HG03469 (cell line): ENCODE data around the gene FBXO11.

Experiments
- ATAC-seq: cut with Tn5 transposase; IDR thresholded peaks from one replicate; pipeline ENCODE4 v1.9.1; 2021; ENCODE audit warnings: mild to moderate bottlenecking, moderate library complexity, moderate number of reproducible peaks; ENCODE audit not compliant: unreplicated experiment

The FBXO11 gene

DNA sequence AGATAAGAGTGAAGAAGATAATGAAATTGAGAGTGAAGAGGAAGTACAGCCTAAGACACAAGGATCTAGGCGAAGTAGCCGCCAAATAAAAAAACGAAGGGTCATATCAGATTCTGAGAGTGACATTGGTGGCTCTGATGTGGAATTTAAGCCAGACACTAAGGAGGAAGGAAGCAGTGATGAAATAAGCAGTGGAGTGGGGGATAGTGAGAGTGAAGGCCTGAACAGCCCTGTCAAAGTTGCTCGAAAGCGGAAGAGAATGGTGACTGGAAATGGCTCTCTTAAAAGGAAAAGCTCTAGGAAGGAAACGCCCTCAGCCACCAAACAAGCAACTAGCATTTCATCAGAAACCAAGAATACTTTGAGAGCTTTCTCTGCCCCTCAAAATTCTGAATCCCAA lies 107.7 kb downstream of the FBXO11 start:
- ATAC-seq, result no peak

DNA sequence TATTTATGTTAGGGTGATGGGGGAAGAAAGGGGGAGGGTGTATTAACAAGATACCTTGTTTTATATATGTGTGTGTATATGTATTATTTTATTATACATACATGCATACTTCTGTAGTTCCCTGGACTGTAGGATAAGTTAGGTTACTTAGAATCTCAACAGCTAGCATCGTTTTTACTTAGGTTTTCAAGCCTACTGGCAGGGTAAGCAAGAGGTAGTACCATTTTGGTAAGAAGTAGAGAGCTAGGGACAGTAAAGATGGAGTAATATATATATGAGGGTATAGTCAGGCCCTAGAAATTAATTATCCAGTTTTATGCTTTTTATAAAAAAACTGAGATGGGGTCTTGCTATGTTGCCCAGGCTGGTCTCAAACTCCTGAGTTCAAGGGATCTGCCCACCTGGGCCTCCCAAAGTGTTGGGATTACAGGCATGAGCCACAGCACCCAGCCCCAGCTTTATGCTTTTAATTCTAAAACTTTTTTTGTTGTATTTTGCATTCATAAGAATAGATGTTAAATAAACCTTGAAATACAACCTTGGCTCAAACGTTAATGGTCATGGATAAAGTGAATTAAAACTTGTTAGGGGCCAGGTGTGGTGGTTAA lies 110.1 kb downstream of the FBXO11 start:
- ATAC-seq, result no peak

DNA sequence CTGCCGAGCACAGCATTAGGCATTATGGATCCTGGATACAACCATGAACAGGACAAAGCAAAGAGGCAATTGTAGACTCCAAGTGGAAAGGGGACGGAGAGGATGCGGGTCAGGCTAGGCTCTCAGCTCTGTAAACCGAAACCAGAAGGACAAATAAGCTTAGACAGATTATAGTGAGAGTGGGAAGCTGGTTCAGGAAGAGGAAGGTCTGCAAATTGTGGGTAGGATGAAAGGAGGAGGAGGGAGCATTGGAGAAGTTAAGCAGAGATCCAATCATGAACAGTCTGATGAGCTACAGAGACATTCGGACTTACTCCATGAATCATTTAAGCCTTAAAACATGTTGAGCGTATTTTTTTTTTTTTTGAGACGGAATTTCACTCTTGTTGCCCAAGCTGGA lies 120.3 kb downstream of the FBXO11 start:
- ATAC-seq, result no peak

DNA sequence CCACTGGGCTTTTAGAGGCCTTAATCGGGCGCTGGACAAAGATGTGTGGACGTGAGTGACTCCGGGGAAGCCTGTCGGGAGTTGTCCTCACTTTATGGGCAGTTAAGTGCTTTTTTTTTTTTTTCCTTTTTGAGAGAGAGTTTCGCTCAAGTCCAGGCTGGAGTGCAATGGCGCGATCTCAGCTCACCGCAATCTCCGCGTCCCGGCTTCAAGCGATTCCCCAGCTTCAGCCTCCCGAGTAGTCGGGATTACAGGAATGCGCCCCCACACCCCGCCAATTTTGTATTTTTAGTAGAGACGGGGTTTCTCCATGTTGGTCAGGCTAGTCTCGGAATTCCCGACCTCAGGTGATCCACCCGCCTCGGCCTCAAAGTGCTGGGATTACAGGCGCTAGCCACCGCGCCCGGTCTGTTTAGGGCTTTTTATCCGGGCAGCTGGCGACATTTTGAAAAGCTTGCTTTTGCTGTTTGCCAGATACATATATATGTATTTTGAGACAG lies 121.9 kb downstream of the FBXO11 start:
- ATAC-seq, result no peak

DNA sequence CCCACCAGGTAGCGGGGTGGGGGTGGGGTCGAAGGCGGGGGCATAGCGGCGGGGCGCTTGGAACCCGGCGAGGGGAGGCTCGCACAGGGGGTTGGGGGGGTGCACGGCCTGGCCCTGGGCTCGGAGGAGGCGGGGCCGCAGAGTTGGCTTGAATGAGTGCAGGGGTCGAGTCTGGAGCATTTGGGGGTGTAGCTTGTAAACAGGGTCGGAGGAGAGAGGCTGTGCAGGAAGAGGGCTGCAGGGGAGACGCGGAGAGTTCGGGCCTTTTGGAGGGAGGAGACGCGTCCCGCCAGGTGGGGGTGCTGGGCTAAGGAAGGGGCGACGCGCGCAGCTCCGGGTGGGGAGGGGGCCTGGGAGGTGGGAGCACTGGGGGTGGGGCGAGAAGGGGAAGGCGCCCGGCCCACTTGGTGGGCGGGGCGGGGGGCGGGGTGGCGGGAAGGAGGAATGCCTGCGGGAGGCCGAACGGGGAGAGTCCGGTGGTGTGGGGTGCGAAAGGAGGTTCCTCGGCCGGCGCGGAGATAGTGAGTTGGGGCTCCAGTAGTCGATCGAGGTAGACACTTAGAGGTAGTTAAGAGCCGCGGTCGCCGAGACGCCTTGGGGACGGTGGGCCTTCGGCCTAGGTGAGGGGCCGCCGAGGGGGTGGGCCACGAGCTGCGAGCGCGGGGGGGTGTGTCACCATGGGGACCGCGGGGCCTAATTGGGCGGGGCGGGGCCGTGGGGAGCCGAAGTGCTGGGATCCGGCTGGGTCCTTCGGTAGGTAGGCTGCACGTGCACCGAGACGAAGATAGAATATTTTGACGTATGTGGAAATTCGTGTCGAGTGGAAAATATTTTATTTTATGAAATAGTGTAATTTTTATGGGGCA lies 122.6 kb downstream of the FBXO11 start:
- ATAC-seq, result peak; percentile 7

DNA sequence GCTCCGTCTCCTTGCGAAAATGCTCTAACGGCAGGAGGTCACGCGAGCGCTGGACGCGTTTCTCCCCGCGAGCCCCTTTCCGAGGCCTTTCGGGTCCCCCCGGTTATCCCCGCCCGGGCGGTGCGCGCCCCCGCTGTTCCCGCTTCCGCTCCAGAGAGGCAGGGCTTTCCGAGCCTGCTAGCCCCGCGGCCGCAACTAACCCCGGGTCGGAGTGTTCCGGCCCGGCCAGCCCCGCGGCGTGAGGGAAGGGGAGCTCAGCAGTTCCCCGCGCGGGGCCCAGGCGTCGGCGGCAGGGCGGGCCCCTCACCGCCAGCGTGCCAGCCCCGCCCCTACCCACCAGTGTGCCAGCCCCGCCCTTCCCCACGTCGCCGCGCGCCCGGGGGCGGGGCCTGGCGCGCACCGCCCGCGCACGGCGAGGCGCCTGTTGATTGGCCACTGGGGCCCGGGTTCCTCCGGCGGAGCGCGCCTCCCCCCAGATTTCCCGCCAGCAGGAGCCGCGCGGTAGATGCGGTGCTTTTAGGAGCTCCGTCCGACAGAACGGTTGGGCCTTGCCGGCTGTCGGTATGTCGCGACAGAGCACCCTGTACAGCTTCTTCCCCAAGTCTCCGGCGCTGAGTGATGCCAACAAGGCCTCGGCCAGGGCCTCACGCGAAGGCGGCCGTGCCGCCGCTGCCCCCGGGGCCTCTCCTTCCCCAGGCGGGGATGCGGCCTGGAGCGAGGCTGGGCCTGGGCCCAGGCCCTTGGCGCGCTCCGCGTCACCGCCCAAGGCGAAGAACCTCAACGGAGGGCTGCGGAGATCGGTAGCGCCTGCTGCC lies 123.4 kb downstream of the FBXO11 start, which contains the start of gene MSH6:
MSH6 (plus strand) TSS at position 475 of the 815 bp plus-strand sequence; CDS start at position 564, 89 bp downstream.
- ATAC-seq, result peak; percentile 74

DNA sequence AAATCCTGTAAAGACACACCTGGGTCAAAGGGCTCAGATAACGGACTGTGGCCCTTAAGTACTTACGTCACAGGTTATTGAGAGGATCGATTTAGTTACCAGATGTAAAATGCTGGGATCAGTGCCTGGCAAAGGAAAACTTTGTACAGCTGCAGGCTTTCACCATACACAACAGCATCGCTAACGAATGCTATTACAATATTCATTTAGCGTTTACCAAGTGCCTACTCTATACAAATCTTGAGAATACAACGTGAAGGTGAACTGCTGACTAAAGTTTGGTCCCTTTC lies 124.0 kb downstream of the FBXO11 start:
- no peak for ATAC-seq

DNA sequence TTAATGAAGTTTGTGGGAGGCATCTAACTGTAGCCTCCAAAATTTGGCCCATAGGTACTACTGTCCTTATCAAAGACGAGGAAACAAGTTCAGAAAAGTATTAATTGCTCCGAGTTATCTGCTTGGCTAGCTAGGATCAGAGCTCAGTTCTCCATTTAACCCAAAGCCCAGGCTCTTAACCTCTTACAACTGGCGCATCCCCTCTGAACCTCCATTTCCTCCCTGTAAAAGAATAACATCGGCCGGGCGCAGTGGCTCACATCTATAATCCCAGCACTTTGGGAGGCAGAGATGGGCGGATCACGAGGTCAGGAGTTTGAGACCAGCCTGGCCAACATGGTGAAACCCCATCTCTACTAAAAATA lies 126.9 kb downstream of the FBXO11 start:
- ATAC-seq, result no peak

DNA sequence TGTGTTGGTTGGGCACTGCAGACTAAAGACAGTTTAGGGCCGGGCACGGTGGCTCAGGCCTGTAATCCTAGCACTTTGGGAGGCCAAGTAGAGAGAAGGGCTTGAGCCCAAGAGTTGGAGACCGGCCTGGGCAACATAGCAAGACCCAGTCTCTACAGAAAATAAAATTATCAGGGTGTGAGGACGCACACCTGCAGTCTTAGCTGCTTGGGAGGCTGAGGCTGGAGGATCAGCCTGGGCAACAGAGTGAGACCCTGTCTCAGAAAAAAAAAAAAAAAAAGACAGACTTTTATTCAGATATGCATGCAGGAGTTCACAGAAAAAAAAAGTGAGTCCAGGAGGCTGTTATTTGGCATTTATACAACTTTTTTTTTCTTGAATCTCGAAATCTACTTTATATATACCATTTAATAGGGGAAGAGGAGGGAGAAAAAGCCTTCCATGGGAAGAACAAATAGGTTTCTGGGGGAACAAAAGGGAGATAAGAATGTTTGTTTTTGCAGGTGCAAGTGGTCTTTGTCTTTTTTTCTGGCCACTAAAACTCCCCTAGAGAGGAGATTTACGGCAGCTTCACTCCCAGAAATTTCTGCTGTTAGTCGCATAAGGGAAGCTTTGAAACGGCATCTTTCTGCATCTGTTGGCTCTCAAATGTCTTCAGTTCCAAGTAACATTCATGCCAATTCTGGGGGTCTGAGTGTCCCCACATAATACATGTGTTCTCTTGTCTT lies 127.4 kb downstream of the FBXO11 start:
- no peak for ATAC-seq

DNA sequence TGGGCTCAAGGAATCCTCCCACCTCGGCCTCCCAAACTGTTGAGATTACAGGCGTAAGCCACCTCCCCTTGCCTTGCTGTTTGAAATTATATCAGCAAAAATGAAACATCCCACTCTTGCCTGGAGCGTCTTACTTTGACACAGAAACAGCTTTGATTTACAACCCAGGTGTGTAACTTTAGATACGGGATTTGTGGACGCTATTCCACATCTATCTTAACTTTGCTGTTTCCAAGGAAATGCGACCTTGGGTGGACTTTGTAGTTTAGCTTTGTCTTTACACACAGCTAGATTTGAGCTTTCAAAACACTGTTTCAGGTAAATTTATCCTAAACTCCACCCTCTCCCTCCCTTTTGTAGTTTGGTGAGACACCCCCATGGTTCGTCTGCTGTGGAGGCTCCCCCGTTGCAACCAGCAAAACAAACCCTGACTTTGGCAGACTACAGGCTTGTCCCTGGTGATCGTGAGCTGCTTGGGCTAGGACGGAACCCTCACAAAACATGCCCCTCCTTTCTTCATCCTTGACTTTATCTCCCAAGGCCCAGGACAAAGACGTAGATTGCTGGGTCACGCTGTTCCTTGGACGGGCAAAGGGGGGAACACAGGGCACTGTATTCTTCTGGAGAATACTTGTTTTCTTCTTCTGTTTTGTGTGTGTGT lies 128.9 kb downstream of the FBXO11 start:
- no peak for ATAC-seq

DNA sequence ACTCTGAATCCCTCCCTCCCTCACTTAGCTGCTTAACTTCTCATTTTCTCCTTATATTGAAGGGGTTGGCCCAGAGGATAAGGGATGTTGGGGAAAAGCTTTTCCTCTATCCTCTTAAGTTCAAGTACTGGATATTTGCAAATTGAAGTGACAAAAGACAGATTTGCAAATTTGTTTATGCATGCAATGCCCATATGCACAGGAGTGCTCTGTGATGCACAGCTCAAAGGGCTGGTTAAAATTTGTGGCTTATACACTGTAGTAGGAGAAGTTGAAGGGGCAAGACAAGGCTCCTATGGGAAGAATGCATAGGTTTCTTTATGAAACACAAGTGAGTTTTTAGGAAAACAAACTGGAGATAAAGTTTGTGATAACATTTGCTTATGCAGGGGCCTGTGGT lies 131.7 kb downstream of the FBXO11 start:
- no peak for ATAC-seq

DNA sequence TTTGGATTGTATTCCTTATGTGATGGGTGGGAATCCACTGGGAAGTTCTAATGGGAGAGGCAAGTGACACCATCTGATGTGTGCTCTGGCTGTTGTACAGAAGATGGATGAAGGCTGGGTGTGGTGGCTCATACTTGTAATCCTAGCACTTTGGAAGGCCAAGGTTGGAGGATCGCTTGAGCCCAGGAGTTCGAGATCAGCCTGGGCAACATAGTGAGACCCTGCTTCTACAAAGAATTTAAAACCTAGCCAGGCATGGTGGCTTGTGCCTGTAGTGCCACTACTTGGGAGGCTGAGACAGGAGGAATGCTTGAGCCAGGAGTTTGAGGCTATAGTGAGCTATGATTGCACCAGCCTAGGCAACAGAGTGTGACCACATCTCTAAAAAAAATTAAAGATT lies 134.0 kb downstream of the FBXO11 start:
- ATAC-seq, result no peak

DNA sequence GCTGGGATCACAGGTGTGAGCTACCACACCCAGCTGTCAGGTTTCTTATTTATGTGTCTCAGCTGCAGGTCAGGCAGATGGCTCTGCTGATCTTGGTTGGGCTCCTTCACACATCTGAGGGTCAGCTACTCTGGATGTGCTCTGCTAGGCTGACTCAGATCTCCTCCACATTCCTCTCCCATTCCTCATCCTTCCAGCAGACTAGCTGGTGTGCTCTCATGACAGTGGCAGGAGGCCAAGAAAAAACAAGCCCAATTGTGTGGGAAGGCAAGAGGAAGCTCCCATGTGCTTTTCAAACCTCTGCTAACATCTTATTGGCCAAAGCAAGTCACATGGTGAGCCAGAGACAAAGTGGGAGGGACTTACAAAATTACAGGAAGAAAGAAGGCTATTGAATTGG lies 135.1 kb downstream of the FBXO11 start:
- ATAC-seq, result no peak

DNA sequence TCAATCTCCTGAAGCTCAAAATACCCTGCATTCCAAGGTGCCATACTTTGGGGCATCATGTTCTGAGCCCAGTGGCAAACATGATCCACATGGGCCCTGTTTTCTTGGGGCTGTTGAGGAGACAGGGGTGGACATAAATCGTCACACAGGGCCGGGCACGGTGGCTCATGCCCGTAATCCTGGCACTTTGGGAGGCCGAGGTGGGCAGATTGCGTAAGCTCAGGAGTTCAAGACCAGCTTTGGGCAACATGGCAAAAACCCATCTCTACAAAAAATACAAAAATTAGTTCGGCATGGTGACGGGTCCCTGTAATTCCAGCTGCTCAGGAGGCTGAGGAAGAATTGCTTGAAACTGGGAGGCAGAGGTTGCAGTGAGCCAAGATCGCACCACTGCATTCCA lies 137.0 kb downstream of the FBXO11 start:
- no peak for ATAC-seq

DNA sequence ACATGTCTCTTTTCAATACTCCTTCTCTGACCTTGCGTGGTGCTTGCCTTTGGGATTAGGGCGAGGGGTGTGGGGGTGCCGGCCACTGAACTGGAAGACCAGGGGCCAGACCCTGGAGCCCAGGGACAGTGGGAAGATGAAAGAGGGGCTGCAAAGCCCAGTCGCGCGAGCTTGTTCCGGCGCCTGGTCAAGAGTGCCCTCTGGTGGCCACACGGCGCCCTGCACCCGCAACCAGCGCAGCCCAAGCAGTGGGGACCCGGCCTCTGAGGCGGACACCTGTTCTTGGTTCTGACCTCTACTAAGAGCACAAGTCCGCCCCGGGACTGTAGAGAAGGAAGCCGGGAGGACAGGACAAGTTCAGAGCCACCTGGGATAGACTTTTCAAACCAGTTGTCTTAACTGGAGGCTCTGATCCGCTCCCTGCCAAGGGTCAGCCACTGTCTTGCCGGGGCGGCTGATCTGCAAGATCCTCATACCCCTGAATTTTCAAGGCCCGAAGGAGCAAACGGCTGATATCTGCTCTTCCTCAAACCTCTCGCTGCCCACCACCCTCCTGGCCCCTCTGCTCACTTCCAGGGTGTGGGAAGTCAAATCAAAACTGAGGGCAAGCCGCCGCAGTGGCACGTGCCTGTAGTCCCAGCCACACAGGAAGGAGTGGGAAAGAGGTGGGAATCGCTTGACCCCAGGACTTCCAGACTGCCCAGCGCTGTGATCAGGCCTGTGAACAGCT lies 138.3 kb downstream of the FBXO11 start:
- peak; percentile 46 for ATAC-seq

DNA sequence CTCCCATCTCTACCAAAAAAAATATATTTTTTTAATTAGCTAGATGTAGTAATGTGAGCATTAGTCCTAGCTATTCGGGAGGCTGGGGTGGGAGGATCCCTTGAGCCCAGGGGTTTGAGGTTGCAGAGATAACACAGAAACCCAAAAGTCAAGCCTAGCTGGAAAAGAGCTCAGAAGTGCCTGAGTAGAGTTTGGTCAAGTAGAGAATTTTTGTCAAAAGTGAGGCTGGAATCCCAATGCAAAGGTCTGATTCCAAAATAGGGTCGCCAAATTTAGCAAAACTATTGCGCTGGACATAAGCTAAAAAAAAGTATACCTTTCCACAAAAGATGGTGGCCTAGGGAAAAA lies 138.8 kb downstream of the FBXO11 start:
- no peak for ATAC-seq

DNA sequence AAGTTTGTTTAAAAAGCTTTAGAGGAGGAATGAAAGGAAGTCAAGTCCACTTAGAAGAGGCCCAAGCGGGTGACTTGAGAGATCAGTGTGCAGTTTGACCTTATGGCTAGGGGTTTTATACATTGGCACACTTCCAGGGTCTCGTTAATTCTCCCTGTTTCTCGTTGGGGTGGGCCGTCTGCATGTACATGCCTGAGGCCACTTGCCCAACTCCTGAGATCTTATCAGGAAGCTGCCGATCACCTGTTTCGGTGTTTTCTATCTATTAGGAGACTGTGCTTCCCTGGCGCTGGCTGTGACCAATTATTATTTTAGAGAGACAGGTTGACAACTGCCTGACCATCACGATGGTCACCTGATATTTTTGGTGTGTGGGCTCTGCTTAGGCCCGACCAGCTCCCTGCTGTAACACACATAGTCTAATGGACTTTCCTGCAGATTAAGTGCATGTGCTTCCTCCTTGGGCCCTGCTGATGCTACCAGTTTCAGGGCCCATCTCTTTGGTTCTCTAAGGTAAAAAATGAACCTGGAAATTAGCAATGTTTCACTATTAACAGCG lies 154.4 kb downstream of the FBXO11 start:
- no peak for ATAC-seq

DNA sequence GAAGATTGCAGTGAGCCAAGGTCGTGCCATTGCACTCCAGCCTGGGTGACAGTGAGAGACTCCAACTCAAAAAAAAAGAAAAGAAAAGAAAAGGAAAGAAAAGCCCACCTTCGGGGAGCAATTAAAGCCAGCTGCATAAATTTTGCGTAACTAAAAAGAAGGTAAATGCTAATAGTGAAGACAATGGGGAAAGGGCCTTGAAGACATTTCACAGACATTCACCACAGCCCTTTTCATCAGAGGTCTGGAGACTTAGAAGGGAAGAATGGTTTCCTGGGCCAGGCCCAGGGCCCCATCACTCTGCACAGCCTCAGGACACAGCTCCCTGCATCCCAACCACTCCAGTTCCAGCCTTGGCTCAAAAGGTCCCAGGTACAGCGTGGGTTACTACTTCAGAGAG lies 158.4 kb downstream of the FBXO11 start:
- no peak for ATAC-seq

DNA sequence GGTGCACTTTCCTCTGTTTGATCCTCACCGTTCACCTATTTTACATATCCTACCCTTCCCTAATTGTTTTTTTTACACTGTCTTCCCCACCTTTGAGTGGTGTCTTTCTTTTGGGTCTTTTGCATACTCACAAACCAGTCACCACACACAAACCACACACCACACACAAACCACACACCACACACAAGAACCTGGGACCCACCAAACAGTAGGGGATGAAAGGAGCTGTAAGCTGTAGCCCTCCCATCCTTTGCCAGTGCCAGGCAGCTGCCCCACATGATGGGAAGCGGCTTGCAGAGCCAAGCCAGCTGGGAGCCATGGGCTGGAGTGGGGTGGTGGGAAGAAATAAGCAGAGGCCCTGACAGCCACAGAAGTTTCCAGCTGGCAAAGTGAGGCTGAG lies 162.2 kb downstream of the FBXO11 start:
- ATAC-seq, result no peak

DNA sequence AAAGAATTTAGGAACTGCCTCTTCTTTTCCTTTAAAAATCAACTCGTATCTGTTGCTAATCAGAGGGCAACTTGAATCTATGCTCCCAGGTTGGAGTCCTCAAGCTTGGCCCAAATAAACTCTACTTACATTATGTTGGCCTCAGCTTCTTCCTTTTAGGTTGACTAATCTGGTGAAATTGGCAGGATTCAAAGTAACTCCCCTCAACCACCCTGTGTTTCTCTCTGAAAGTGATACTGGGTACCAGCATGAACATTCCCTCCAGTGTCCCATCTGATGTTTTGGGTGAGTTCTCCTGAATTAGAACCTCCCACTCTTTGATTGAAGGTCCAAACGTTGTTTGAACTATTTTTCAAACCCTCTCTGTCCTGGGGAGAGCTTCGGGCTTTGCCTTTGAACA lies 164.7 kb downstream of the FBXO11 start:
- ATAC-seq, result no peak
